HG02678 (cell line): ENCODE data around the gene GFPT1.
"Not testable (repeated sequence)": the region's sequence is repeated elsewhere in the genome, so short reads cannot be mapped to it uniquely, and the experiment has no call there.

Source experiments
- ATAC-seq: cut with Tn5 transposase; IDR thresholded peaks from one replicate; pipeline ENCODE4 v1.9.1; 2021; ENCODE audit warnings: mild to moderate bottlenecking, moderate library complexity; ENCODE audit not compliant: unreplicated experiment

The GFPT1 gene

DNA sequence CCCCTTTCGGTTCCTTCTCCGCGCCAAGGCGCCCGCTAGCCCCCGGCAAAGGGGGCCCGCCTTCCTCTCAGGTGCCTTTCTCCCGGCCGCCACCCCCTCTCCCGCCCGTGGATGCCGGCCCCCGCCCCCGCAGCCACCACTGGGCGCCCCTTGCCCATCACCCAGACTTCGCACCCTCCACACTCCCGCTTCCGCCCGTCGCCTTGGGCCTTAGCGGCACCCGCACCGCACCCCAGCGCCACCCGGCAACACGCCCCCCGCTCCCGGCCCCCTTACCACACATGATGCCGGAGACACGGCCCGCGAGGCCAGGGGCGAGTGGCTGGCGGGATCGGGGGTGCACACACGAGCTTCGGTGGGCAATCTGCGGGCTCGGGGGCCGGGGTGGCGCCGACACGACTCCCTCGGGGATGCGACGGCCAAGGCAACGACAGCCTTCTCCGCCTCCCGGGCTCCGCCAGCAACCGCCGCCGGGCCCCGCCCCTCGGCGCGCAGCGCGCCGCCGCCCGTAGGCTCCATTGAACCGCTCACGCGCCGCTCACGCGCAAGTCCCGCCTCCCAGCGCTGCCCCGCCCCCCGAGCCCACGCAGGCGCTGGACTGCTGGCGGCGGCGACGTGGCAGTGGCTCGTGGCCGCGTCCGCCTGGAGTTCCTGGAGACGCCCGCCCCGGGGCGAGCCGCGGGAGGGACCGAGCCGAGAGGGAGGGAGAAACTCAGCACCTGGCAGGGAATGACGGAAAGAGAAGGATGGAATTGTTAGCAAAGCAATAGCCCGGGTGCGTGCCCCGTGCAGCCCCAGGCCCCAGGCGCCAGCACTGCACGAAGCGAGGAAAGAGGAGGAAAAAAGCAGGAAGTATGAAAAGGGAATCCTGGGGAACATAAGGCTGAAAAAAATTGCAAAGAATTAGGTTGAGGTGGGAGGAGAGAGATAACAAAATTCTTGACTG, at the start of gene GFPT1:
Gene GFPT1 (minus strand): TSS at position 439 of the 946 bp plus-strand sequence. CDS start 156 bp downstream, at position 283.
- ATAC-seq = peak; percentile 88

DNA sequence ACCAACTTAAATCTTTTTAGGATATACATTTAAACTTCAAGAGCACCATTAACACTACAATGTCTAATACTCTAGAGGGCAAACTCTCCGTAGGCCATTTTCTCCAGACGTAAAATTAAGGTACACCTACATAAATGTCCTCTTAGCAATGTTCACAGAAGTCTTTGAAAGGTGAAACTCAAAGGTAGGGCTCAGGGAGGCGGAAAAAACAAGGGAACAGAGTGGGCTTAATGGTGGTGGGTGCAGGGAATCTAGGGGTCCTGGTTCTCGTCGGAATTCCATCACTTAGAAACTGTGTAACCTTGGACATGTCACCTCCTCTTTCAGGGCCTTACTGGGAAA, 49.5 kb upstream of the GFPT1 start:
- peak; percentile 3 for ATAC-seq

DNA sequence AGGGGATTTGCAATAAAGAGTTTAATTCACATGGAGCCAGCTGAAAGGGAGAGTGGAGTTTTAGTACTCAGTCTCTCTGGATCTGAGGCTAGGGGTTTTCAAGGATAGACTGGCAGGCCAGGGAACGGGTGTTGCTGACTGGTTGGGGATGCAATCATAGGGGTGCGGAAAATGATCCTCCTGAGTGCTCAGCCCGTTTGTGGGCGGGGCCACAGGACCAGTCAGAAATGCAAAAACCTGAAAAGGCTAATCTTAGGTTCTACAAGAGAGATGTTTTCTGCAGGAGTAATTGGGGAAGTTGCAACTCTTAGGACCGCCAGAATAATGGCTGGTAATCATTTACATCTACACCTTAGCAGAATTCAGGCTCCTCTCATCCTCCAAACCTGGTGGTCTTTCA, 47.7 kb upstream of the GFPT1 start:
- no peak for ATAC-seq

DNA sequence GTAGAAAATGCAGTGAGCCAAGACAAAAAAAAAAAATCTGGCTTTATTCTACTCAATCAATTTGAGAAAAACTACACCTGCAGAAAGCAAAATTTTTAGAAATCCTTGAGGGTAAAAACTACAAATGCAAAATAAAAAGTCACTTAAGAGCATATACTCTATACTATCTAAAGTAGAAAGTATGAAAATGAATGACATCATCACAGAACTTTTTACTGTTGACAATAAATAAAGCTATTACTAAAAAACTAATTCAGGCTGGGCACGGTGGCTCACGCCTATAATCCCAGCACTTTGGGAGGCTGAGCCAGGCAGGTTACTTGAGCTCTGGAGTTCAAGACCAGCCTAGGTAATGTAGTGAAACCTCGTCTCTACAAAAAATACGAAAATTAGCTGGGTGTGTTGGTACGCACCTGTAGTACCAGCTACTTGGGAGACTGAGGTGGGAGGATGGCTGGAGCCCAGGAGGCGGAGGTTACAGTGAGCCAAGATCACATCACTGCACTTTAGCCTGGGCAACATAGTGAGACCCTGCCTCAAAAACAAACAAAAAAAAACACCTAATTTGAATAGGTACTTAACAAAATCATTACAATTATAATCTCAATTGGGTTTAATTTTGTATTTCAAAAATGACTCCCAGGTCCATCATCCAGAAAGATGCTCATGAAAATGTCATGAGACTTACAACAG, 42.6 kb upstream of the GFPT1 start:
- no peak for ATAC-seq

DNA sequence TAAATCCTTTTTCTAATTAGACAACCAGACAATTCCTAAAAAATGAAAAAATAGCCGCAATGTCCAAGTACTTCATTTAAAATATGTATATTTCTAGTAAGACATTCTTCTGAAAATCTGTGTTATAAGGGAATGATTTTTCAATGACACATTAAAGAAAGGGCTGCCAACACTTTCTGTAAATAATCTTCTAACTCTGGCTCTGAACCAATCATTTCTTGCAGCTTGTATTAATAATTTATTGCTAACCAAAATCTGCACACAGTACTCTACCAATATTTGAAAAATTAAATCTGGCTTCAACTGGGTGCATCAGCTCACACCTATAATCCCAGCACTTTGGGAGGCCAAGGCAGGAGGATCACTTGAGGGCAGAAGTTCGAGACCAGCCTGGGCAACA, 42.0 kb upstream of the GFPT1 start:
- ATAC-seq = no peak

DNA sequence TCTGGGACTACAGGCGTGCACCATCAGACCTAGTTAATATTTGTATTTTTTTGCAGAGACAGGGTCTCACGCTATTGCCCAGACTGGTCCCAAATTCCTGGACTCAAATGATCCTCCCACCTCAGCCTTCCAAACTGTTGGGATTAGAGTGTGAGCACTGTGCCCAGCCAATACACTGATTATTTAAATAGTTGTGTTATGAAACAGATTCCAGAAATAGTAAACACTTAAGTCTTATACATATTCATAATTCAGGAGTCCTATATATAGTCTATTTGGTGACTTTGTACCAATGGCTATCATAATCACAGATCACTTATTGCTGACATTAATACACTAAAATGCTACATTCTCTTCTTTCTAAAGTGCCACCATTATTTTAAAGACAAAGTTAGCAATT, 37.4 kb upstream of the GFPT1 start:
- ATAC-seq = no peak

DNA sequence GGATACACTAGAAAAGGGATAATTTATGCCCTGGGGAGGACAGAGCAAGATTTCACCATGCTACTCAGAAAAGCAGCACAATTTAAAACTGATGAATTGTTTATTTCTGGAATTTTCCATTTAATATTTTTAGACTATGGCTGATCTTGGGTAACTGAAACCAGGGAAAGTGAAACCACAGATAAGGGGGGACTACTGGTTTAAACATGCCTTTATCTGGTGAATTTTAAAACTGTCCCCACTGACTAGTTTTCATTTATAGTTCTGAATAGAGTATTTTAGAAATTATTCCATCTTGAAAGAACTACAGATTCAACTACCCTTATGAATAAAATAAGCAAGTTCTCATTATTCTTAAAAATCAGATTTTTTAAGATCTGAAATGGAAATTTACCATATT, 35.2 kb upstream of the GFPT1 start:
- no peak for ATAC-seq

DNA sequence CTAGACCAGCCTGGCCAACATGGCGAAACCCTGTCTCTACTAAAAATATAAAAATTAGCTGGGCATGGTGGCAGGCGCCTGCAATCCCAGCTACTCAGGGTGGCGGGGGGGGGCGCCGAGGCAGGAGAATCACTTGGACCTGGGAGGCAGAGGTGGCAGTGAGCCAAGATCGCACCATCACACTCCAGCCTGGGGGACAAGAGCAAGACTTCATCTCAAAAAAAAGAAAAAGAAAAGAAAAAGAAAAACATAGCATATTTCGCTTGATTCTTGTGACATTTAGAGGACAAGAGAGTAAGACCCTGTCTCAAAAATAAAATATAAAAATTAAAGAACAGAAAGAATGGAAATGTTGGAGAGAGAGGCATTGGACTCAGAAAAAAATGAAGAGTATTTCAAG, 32.1 kb upstream of the GFPT1 start:
- ATAC-seq = not testable (repeated sequence)

DNA sequence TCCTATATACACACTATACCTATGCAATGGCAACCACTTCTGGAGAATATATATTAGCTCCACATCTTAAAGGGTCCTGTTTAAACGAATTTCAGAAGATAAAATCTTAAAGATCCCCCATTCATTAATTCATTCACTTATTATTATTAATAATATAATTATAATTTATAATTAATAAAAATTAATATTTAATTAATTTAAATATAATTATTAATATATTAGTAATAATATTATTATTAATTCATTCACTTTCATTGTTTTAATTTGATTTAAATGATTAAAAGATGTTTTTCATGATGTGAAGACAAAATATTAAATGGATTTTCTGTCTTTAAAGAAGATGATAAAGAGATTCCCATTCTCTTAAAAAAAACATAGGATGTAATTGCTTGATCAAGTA, 29.1 kb upstream of the GFPT1 start:
- no peak for ATAC-seq

DNA sequence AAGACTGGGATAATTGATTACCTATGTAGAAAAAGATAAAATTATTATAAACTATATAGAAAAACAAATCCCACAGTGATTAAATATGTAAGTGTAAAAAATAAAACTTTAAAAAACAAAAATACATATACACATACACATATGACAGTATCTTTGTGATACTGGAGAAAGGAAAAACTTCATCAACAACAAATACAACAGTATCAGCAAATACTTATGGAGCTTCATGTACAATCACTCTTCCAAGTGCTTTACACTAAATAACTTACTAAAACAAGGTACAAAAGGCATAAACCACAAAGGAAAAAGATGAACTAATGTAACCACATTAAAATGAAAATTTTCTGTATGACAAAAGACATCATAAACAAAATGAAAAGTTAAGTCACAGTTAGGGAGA, 24.1 kb upstream of the GFPT1 start:
- ATAC-seq = no peak

DNA sequence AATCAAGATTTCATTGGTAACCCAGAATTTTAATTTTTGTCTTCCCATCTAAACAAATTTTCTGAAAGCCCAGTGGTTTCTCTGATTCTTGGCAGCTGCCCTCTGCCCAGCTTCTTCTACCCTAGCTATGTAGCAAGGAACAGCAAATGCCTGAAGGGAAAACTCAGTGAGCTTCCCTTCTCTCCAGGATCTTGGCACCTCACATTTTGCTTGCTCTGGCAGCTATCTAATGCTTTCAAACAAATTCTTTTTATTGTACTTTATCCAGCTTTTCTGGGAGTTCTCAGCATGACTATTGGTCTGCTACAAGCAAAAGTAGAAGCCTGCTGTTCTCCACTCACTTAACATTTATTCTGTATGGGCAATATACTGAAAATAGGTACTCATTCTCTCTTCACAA, 18.3 kb upstream of the GFPT1 start:
- no peak for ATAC-seq

DNA sequence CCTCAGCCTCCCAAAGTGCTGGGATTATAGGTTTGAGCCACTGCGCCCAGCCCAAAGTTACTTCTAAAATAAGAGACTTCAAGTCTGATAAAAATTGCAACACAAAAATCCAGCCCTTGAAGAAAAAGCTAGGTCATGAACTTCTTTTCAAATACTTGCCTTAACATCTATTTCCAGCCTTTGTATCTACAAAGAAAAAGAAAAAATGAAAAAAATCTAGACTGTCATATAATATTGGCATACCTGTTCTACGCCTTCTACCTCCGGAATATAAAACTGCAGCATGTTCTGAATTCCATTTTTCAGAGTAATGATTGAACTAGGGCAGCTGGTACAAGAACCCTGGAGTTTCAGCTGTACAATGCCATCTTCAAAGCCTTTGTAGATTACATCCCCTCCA, 13.1 kb upstream of the GFPT1 start:
- ATAC-seq = no peak

DNA sequence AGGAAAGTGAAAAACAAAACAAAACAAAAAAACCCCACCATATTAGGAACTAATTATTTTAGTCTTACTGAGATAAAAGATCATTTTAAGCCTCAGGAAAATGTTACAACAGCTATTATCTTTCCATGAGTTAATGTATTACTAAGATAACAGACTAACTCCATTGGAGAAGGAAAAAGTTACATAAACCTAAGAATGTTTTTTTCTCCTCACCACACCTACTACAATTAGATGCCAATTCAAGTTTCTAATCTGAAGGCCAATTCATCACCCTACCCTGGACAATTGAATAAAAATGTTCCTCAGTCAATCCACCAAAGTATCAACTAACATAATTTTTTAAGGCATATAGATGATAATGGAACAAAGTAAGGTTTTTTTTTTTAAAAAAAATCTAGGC, 10.2 kb upstream of the GFPT1 start:
- no peak for ATAC-seq

DNA sequence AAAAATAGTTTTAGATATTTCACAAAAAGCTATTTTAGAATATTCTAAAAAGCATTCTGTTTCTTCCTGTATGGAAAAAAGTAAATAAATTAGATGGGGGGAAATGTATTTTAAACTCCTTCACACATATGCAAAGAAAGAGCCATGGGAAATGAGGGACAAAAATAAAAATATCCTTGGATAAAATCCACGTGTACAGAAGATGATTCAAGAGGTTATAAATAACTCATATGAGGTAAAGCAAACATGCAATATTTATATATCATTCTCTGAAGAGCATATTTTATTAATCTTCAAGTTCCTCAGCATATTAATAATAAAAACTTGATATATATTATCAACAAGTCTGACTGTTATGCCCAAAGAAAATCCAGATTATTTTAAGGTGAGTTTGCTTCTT, 8.8 kb upstream of the GFPT1 start:
- no peak for ATAC-seq

DNA sequence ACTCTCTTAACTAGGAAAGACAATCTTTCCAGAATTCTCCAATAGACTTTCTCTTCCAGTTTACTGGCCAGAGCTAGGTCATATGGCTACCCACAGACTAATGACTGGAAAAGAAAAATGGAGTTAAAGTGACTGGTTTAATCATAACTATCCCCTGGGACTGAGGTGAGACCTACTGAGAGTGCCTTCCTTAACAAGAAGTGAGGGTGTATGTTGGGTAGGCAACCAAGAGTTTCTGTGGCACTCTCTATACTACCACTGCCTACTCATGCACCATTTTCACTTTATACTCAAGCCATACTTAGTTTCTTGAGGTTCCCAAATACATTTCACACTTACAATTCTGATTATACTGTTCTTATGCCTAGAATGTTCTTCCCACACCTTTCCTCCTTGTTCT, 6.9 kb upstream of the GFPT1 start:
- no peak for ATAC-seq

DNA sequence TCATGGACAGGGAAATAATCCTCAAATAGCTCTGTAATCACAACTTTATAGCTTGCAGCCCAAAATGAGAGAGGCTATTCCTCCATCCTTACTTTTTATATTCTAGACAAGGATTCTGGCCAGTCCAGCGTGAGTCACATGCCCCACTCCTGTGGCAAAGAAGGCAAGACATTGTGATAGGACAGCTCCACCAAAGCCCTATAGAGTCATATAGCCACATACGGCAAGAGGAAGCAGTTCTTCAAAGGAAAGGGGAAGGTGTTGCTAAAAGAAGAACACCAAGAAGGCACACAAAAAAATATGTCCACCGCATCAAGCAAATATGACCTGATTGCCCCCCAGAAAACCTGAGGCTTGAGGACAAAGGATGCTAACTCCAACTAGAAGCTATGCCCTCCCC, 3.4 kb upstream of the GFPT1 start:
- no peak for ATAC-seq

DNA sequence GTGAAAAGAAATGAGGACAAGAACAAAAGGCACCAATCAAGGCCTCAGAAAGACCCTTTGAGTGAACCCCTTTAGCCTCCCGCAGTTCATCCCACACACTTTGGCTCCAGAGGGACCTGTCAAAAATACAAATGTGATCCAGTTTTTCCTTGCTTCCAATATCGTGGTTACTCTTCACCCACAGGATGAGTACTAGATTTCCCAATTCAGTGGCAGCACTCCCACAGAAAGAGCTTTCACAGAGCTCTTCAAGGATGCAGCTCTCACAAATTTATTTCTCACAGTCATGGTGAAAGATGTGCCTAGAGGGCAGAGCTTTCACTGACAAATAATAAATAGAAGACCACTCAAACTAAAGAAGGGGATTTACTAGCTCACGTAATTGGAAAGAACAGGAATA, 3.0 kb upstream of the GFPT1 start:
- no peak for ATAC-seq

DNA sequence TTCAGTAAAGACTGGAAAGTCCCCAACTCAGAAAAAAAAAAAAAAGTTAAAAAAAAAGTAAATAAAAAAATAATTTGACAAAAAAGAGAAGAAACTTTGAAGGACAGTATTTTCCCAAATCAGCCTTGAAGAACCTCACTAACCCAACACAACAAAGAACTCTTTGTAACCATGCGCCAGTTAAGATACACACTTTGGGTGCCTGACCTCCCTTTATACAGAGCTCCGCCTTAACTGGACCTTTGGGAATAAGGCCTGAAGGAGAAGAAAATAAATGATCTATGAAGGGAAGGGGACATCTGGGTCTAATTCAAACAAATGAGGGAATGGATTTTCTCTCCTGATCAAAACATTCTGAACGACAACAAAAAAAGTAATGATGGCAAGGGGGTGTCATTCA, 2.2 kb upstream of the GFPT1 start:
- ATAC-seq = no peak

DNA sequence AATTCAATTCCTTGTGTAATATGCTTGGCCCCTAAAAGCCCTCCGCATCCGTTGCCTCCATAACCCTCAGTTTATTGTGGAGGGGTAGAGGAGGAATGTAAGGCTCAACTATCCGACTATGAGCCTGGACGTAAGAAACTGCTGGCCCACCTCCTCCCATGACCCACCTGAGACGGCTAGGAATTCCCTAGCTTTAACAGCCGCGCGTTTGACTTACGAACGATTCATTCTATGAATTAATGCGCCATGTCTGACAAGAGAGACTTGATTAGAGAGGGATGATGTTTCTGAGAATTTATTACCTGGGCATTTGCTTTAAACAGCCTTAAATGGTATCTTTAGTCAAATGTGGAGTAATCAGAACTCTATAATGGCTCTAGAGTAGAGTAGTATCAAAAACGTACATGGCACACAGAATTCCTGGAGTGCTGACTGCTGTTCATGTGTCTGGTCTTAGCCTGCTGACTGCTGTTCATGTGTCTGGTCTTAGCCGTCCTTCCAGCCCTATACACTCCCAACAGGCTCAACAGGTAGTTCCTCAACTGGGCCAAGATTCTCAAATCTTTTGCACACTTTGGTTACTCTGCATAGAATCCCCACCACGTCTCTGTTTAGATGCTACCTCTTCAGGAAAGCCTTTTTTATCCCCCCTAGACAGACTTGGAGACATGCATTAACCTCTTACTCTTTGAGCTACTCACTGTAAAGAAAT, 899 bp upstream of the GFPT1 start:
- ATAC-seq = no peak

DNA sequence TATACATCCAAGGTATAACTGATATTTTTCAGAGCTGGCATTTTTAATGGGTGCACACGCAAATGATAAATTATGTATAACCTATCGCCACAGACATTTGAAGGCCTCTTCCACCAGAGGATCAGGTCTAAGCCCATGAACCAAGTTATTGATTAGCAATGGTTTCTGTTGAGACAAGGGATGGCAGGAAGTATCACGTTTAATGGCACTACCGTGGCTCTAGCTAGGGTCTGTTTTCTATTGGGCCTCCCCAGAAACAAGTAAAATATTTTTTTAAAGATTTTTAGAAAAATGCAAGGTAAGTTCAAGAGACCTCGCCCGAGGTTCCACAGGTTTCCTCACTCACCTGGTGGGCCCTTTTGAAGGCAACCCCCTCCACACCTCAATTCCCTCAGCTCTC, 667 bp downstream of the GFPT1 start:
- no peak for ATAC-seq

DNA sequence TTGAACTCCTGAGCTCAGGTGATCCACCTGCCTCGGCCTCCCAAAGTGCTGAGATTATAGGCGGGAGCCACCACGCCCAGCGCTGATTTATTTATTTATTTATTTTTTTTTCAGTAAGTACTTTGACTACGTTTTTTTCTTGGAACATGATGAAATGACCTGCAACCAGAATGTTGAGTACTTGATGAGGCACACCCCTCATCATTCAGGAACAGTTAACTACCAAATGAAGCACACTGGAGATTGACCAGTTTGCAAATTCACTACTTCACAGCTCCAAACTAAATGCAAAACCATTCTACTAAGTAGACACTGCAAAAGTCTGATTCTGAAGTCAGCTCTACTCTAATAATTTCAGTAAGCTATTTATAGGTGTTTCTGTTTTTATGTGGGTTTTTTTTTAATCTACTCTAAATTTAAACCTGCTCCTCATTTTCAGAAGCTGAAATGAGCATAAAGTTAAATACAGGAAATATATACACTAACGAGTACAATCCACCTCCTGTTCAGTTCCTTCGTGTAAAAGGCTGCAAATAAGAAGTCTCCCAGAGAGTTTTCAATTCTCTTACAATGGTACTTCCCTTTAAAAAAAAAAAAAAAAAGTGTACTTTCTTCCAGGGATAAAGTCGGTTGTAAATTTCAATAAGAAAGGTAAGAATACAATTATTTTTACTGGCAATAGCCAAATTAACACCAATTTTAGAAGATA, 1.4 kb downstream of the GFPT1 start:
- no peak for ATAC-seq
